OCI-LY7 (cell line): Measurements from ENCODE around the gene GRID1. TPM values are rescaled to one million over a fixed set of nuclear protein-coding genes. Genes with fewer than 3 reads are reported as not detected.

Source experiments
- Bru-seq: library from RNA; stranded (reverse); fragments of 400-500 nt; gene quantifications from one replicate; lab custom pipeline; 2021; lab: Mats Ljungman, UMichigan
- BruChase-seq, 2 experiments: library from RNA; stranded (reverse); fragments of 400-500 nt; gene quantifications; one replicate each; lab custom pipeline; 2021; lab: Mats Ljungman, UMichigan
- BruUV-seq: library from RNA; stranded (reverse); fragments of 400-500 nt; replicated peaks from 2 replicates; lab custom pipeline; 2021; lab: Mats Ljungman, UMichigan
- CTCF ChIA-PET: fragments of 300-600 bp; sonication (Branson Sonifier 250); formaldehyde crosslinking; loops from one replicate; lab custom pipeline; 2022; ENCODE audit warnings: antibody characterized with exemption; ENCODE audit not compliant: unreplicated experiment; lab: Charles Lee
- POLR2A ChIA-PET: fragments of 300-600 bp; sonication (Branson Sonifier 250); formaldehyde crosslinking; loops from one replicate; lab custom pipeline; 2022; ENCODE audit warnings: antibody characterized with exemption; lab: Charles Lee
- DNase-seq: peaks from one replicate; pipeline ENCODE4 v3.0.0-alpha.2; 2015; ENCODE audit warnings: low spot score
- H2AFZ ChIP-seq: fragments of 200-600 bp; sonication (generic), shearing (Covaris generic); 2 replicates; pipeline ENCODE4 v1.6.1; 2014; ENCODE audit warnings: mild to moderate bottlenecking, antibody characterized with exemption, low read length, moderate library complexity
- H3K27ac ChIP-seq: fragments of 200-600 bp; sonication (generic); 2 replicates; pipeline ENCODE4 v1.5.1; 2014; ENCODE audit warnings: mixed run types, low read depth, mild to moderate bottlenecking, moderate library complexity, low read length, inconsistent platforms; ENCODE audit not compliant: poor library complexity, severe bottlenecking
- H3K36me3 ChIP-seq: fragments of 200-600 bp; sonication (generic); 2 replicates; pipeline ENCODE4 v1.6.1; 2014; ENCODE audit warnings: mild to moderate bottlenecking, antibody characterized with exemption, low read length, moderate library complexity, mixed read lengths; ENCODE audit not compliant: insufficient read depth
- H3K4me1 ChIP-seq: fragments of 200-600 bp; sonication (generic); 2 replicates; pipeline ENCODE4 v1.5.1; 2014; ENCODE audit warnings: mild to moderate bottlenecking, low read length; ENCODE audit not compliant: insufficient read depth, poor library complexity, severe bottlenecking
- H3K4me2 ChIP-seq: fragments of 200-600 bp; sonication (generic); 2 replicates; pipeline ENCODE4 v1.6.1; 2014; ENCODE audit warnings: mild to moderate bottlenecking, low read length
- H3K4me3 ChIP-seq: fragments of 200-600 bp; sonication (generic); 2 replicates; pipeline ENCODE4 v1.5.1; 2014; ENCODE audit warnings: mild to moderate bottlenecking, low read depth, low read length; ENCODE audit not compliant: poor library complexity, severe bottlenecking
- H3K79me2 ChIP-seq: fragments of 200-600 bp; sonication (generic); 2 replicates; pipeline ENCODE4 v1.6.1; 2016; ENCODE audit warnings: low read depth, mild to moderate bottlenecking, low read length, moderate library complexity, mixed read lengths; ENCODE audit not compliant: insufficient read depth
- H3K9me2 ChIP-seq: fragments of 200-600 bp; sonication (generic); 2 replicates; pipeline ENCODE4 v1.6.1; 2016; ENCODE audit warnings: mild to moderate bottlenecking, low read length, mixed read lengths; ENCODE audit not compliant: insufficient read depth
- H3K9me3 ChIP-seq: fragments of 200-600 bp; sonication (generic); 2 replicates; pipeline ENCODE4 v1.6.1; 2014; ENCODE audit warnings: mild to moderate bottlenecking, mixed run types, low read length, mixed read lengths
- H4K20me1 ChIP-seq: fragments of 200-600 bp; sonication (generic); 2 replicates; pipeline ENCODE4 v1.6.1; 2014; ENCODE audit warnings: mild to moderate bottlenecking, antibody characterized with exemption, low read length, moderate library complexity, mixed read lengths; ENCODE audit not compliant: insufficient read depth
- CTCF ChIP-seq: fragments of 200-600 bp; sonication (generic); conservative IDR thresholded peaks from 2 replicates; pipeline ENCODE4 v1.5.1; 2014; ENCODE audit warnings: mild to moderate bottlenecking, antibody characterized with exemption, low read length, moderate library complexity, mixed read lengths
- EZH2phosphoT487 ChIP-seq: fragments of 200-600 bp; sonication (generic); IDR thresholded peaks from 2 replicates; pipeline ENCODE4 v1.6.1; 2018; ENCODE audit warnings: low read depth, borderline replicate concordance, mild to moderate bottlenecking, mixed run types, antibody characterized with exemption, low read length, moderate library complexity, mixed read lengths
- intact Hi-C: fragments of 100-400 bp; cut with micrococcal nuclease; formaldehyde crosslinking; loops from one replicate; pipeline ENCODE4 v1.10.0; 2022; ENCODE audit not compliant: unreplicated experiment
- long read RNA-seq: library from polyadenylated mRNA; stranded (forward); transcript quantifications from one replicate; pipeline ENCODE4 v2.0.0, GENCODE V29; 2022
- total RNA-seq, 2 experiments: library from RNA; depleted of rRNA in 1 of 2; stranded (reverse); fragments of >200 nt in 1 of 2; shearing (Covaris generic) in 1 of 2; gene quantifications; 2 replicates each; pipeline ENCODE4 v1.2.3, GENCODE V29; 2014 to 2022

The GRID1 gene
- total RNA-seq (2014; rRNA removed; shearing (Covaris generic)) (0.75 and 1.6 TPM in 2 replicates), total RNA-seq (2022) (3.1 and 3.7 TPM in 2 replicates), Bru-seq, nascent RNA (percentile 43 among the genes with signal in this experiment), BruChase-seq, experiment 1, labeled RNA remaining after a 6-hour chase (percentile 44 among the genes with signal in this experiment), BruChase-seq, experiment 2, labeled RNA remaining after a 2-hour chase (percentile 46 among the genes with signal in this experiment)
- long read RNA-seq, partial matches to known transcripts = 1 of 4 reads
- long read RNA-seq, other reads (novel, unspliced or antisense) = 3 of 4 reads

GRCh38 chr10:86366033-86366901, at the start of gene GRID1:
GRID1 (minus strand) TSS chr10:86366795.
- Histone ChIP-seq H4K20me1 (no peaks in the 10 kb centered on the region), H3K9me2 (no peaks in the 10 kb centered on the region), H3K36me3 (no peaks in the 10 kb centered on the region), H3K9me3 (no peaks in the 10 kb centered on the region), H3K27ac (no peak within 1 kb of the TSS), H2AFZ (peak within 1 kb of the TSS; percentile 60; the same call in 1 of the 2 replicates), H3K79me2 (no peaks in the 10 kb centered on the region), H3K4me1 (peaks cover 3% of the 10 kb centered on the region), H3K4me3 (peak within 1 kb of the TSS; percentile 62), H3K4me2 (peak within 1 kb of the TSS; percentile 75)
- POLR2A ChIA-PET = interaction anchor here (0.8 kb wide), 1 partner anchor 15 kb away, joined by 4 read pairs; no protein-coding TSS in a partner anchor
- DNase-seq = peak; percentile 55
- intact Hi-C loops = loop anchor here (2.0 kb wide), 2 partner anchors 27 to 219 kb away; no protein-coding TSS in a partner anchor
- CTCF ChIA-PET = interaction anchor here (0.6 kb wide), 1 partner anchor 582 kb away, joined by 5 read pairs; no protein-coding TSS in a partner anchor
- TF ChIP-seq EZH2phosphoT487 (no peak), CTCF (peak; percentile 35; the same call in 1 of the 2 replicates)
- no TSS peak for BruUV-seq

GRCh38 chr10:86415583-86415982, 49.0 kb upstream of the GRID1 start:
- CTCF ChIA-PET = interaction anchor here (2.6 kb wide), 1 partner anchor 15 kb away, joined by 11 read pairs; no protein-coding TSS in a partner anchor

More at GRCh38 chr10:86415583-86415982, 49.0 kb upstream of the GRID1 start:
- no peak overlapping the region for H3K4me3 ChIP-seq
- H3K9me2 ChIP-seq = no peaks in the 10 kb centered on the region
- intact Hi-C loops = no loop called here
- POLR2A ChIA-PET = interaction anchor here (0.7 to 5.8 kb wide), 4 partner anchors 14 to 24 kb away, joined by 3 to 113 read pairs (median 82); no protein-coding TSS in a partner anchor
- H4K20me1 ChIP-seq = no peaks in the 10 kb centered on the region
- no peak for TF ChIP-seq CTCF
- no peak for TF ChIP-seq EZH2phosphoT487
- peaks cover 4% of the 10 kb centered on the region; the same call in 1 of the 2 replicates for H3K9me3 ChIP-seq
- peak overlapping the region; percentile 62; the same call in 1 of the 2 replicates for H2AFZ ChIP-seq
- H3K27ac ChIP-seq = peak overlapping the region; percentile 95
- no peaks in the 10 kb centered on the region for H3K79me2 ChIP-seq
- no TSS peak for BruUV-seq
- peak overlapping the region; percentile 40 for H3K4me2 ChIP-seq
- DNase-seq = no peak
- peaks cover 3% of the 10 kb centered on the region for H3K36me3 ChIP-seq
- peaks cover 92% of the 10 kb centered on the region for H3K4me1 ChIP-seq
